Mammary epithelial cell (primary cell): Measurements from ENCODE around the gene PLEKHA6.

Experiments used
- EZH2 ChIP-seq: IDR thresholded peaks from 2 replicates; pipeline ENCODE4 v1.6.1; 2012; ENCODE audit warnings: low read length, inconsistent platforms, borderline replicate concordance
- TF ChIP-seq, protein P1 (sequence below), 2 donors: IDR thresholded peaks in 1 of 2; conservative IDR thresholded peaks in 1 of 2; 2 replicates each; pipeline ENCODE4 v1.5.1; 2011 to 2012; ENCODE audit warnings: inconsistent platforms in 2 of 2, low read length in 2 of 2, mild to moderate bottlenecking in 2 of 2, control low read depth in 1 of 2, low read depth in 1 of 2; ENCODE audit not compliant: insufficient read depth in 1 of 2; ENCODE audit errors: extremely low read depth in 1 of 2

DNA sequence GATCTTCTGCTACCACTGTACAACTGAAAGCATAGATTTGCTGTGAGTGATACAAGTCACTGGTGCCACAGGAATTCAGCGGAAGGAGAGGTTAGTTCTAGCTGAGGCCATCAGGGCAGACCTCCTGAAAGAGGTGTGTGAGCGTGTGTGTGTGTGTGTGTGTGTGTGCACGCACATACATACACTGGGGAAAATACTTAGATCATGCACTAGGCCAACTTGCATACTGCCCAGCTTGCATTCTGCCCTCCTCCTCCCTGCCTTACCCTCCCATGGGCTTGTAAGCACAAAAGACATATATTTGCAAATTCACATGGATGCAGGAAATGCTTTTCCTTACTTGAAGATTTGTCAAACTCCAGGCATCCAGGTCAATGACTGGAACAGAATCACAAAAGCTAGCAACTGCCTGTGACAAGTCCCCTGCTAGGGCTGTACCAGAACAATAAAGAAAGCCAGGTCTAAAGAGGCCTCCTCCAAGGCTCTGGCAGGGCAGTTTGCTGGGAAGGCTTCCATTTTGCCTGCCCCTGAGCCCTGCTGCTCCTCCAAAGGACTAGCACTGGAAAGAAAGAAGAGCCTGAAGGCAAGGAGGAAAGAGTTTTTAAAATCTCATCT is 23.2 kb downstream of the PLEKHA6 start:
- TF ChIP-seq, protein P1, sequence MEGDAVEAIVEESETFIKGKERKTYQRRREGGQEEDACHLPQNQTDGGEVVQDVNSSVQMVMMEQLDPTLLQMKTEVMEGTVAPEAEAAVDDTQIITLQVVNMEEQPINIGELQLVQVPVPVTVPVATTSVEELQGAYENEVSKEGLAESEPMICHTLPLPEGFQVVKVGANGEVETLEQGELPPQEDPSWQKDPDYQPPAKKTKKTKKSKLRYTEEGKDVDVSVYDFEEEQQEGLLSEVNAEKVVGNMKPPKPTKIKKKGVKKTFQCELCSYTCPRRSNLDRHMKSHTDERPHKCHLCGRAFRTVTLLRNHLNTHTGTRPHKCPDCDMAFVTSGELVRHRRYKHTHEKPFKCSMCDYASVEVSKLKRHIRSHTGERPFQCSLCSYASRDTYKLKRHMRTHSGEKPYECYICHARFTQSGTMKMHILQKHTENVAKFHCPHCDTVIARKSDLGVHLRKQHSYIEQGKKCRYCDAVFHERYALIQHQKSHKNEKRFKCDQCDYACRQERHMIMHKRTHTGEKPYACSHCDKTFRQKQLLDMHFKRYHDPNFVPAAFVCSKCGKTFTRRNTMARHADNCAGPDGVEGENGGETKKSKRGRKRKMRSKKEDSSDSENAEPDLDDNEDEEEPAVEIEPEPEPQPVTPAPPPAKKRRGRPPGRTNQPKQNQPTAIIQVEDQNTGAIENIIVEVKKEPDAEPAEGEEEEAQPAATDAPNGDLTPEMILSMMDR (conservative IDR thresholded peaks at IDR 0.05 in 1 of 2, IDR thresholded peaks at IDR 0.05 in 1 of 2; ENCODE audit: extremely low read depth in 1 of 2, insufficient read depth in 1 of 2, low read depth in 1 of 2, low read length in 2 of 2): no peak
- no peak for TF ChIP-seq EZH2
